Measurements from ENCODE around the gene GSG1L. TPM values are rescaled to one million over a fixed set of nuclear protein-coding genes. Genes with fewer than 3 reads are reported as not detected.

GSG1L gene
- total and polyA plus RNA-seq, 2 donors = 0.07 TPM; not detected in 1

- Histone ChIP-seq H3K27ac (ENCODE audit: low read depth in 1 of 2, low read length in 1 of 2) (no peak overlapping the region), H3K9me3 (ENCODE audit: control insufficient read depth in 2 of 2, insufficient read depth in 1 of 2, low read length in 1 of 2) (no peaks in the 10 kb centered on the region), H3K4me1 (ENCODE audit: control insufficient read depth in 2 of 2, insufficient read depth in 2 of 2, low read length in 2 of 2) (no peaks in the 10 kb centered on the region), H3K36me3 (ENCODE audit: control insufficient read depth in 2 of 2, insufficient read depth in 2 of 2, low read length in 1 of 2) (no peaks in the 10 kb centered on the region), H3K4me3 (ENCODE audit: low read length in 2 of 2) (no peak overlapping the region), H3K27me3 (ENCODE audit: control insufficient read depth in 2 of 2, insufficient read depth in 1 of 2, low read length in 1 of 2) (no peaks in the 10 kb centered on the region)
- no peak for DNase-seq (ENCODE audit: low read depth in 6 of 9, low spot score in 9 of 9)
- WGBS = 88% methylated on average over 2 of the region's 2 CpGs
Measured at GRCh38 chr16:27826893-27827289, 236.6 kb downstream of the GSG1L start.

- 89% methylated on average over 12 of the region's 12 CpGs for WGBS
- Histone ChIP-seq H3K9me3 (ENCODE audit: control insufficient read depth in 2 of 2, insufficient read depth in 1 of 2, low read length in 1 of 2) (no peaks in the 10 kb centered on the region), H3K4me1 (ENCODE audit: control insufficient read depth in 2 of 2, insufficient read depth in 2 of 2, low read length in 2 of 2) (no peaks in the 10 kb centered on the region), H3K27ac (ENCODE audit: low read depth in 1 of 2, low read length in 1 of 2) (no peak overlapping the region), H3K36me3 (ENCODE audit: control insufficient read depth in 2 of 2, insufficient read depth in 2 of 2, low read length in 1 of 2) (no peaks in the 10 kb centered on the region), H3K27me3 (ENCODE audit: control insufficient read depth in 2 of 2, insufficient read depth in 1 of 2, low read length in 1 of 2) (no peaks in the 10 kb centered on the region), H3K4me3 (ENCODE audit: low read length in 2 of 2) (no peak overlapping the region)
- no peak for DNase-seq (ENCODE audit: low read depth in 6 of 9, low spot score in 9 of 9)
Measured at GRCh38 chr16:27826081-27826892, 237.2 kb downstream of the GSG1L start.

DNA sequence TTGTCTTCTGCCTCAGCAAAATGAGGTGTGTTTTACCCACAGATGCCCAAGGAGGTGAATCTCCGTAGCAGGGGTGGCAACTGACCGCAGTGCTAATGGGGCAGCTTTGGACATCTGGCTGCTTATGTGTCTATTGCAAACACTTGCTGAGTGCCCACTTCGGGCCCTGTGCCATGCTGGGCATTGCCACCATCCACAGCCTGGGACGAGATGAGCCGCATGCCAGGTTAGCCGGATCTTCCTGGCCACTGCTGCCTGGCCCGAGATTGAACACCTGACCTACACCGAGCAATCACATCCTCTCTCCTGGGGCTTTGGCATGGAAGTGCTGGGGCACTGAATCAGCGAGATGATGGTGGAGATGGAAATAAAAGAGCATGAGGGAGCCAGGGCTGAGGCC lies 238.7 kb downstream of the GSG1L start:
- WGBS = 77% methylated on average over 9 of the region's 9 CpGs
- H3K4me3 ChIP-seq (ENCODE audit: low read length in 2 of 2) = no peak overlapping the region
- H3K4me1 ChIP-seq (ENCODE audit: control insufficient read depth in 2 of 2, insufficient read depth in 2 of 2, low read length in 2 of 2) = no peaks in the 10 kb centered on the region
- H3K9me3 ChIP-seq (ENCODE audit: control insufficient read depth in 2 of 2, insufficient read depth in 1 of 2, low read length in 1 of 2) = no peaks in the 10 kb centered on the region
- no peak for DNase-seq (ENCODE audit: low read depth in 6 of 9, low spot score in 9 of 9)
- no peaks in the 10 kb centered on the region for H3K27me3 ChIP-seq (ENCODE audit: control insufficient read depth in 2 of 2, insufficient read depth in 1 of 2, low read length in 1 of 2)
- H3K36me3 ChIP-seq (ENCODE audit: control insufficient read depth in 2 of 2, insufficient read depth in 2 of 2, low read length in 1 of 2) = no peaks in the 10 kb centered on the region
- H3K27ac ChIP-seq (ENCODE audit: low read depth in 1 of 2, low read length in 1 of 2) = no peak overlapping the region

DNA sequence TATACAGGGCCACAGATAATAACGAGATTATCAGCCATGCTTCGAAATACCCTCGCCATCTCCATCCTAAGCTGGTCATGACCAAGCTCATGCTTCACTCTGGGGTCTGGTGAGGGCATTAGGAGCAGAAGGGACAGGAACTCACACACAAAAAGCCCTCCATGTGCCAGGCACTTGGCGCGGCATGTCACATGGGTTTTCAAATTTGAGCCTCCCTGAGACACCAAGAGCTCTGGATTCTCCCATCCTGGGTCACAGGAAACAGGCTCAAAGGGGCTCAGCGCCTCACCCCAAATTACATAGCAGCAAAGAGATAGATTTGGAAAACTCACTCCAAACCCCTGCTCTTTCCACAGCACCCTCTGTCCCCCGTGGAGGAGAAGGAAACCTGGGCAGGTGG lies 239.5 kb downstream of the GSG1L start:
- WGBS = 90% methylated on average over 7 of the region's 7 CpGs
- H3K4me1 ChIP-seq (ENCODE audit: control insufficient read depth in 2 of 2, insufficient read depth in 2 of 2, low read length in 2 of 2) = no peaks in the 10 kb centered on the region
- DNase-seq (ENCODE audit: low read depth in 6 of 9, low spot score in 9 of 9) = no peak

DNA sequence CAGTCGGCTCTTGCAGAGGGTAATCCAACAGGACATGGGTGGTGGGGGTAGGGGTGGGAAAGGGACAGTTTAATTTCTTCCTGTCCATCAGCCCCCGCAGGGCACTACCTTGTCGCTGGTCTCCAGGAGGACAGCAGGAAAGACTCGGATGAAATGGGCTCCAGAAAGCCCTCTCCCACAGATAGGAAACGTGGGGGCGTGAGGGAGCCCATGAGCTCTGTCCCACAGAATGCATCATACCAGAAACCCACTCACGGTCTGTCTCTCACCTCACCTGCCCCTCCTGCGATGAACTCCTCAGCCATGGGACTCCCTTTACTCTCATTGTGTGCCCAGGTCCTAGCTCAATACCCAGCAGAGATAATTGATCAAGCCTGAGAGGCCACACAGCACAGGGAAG lies 240.1 kb downstream of the GSG1L start:
- 78% methylated on average over 8 of the region's 8 CpGs for WGBS
- H3K9me3 ChIP-seq (ENCODE audit: control insufficient read depth in 2 of 2, insufficient read depth in 1 of 2, low read length in 1 of 2) = no peaks in the 10 kb centered on the region
- DNase-seq (ENCODE audit: low read depth in 6 of 9, low spot score in 9 of 9) = no peak
- H3K4me3 ChIP-seq (ENCODE audit: low read length in 2 of 2) = no peak overlapping the region
- H3K27me3 ChIP-seq (ENCODE audit: control insufficient read depth in 2 of 2, insufficient read depth in 1 of 2, low read length in 1 of 2) = no peaks in the 10 kb centered on the region
- no peaks in the 10 kb centered on the region for H3K36me3 ChIP-seq (ENCODE audit: control insufficient read depth in 2 of 2, insufficient read depth in 2 of 2, low read length in 1 of 2)
- H3K27ac ChIP-seq (ENCODE audit: low read depth in 1 of 2, low read length in 1 of 2) = no peak overlapping the region
- no peaks in the 10 kb centered on the region for H3K4me1 ChIP-seq (ENCODE audit: control insufficient read depth in 2 of 2, insufficient read depth in 2 of 2, low read length in 2 of 2)

More for the DNA sequence above, 239.5 kb downstream of the GSG1L start:
- Histone ChIP-seq H3K9me3 (ENCODE audit: control insufficient read depth in 2 of 2, insufficient read depth in 1 of 2, low read length in 1 of 2) (no peaks in the 10 kb centered on the region), H3K27me3 (ENCODE audit: control insufficient read depth in 2 of 2, insufficient read depth in 1 of 2, low read length in 1 of 2) (no peaks in the 10 kb centered on the region), H3K27ac (ENCODE audit: low read depth in 1 of 2, low read length in 1 of 2) (no peak overlapping the region), H3K4me3 (ENCODE audit: low read length in 2 of 2) (no peak overlapping the region), H3K36me3 (ENCODE audit: control insufficient read depth in 2 of 2, insufficient read depth in 2 of 2, low read length in 1 of 2) (no peaks in the 10 kb centered on the region)

GRCh38 chr16:27822996-27823395 lies 240.5 kb downstream of the GSG1L start:
- no peaks in the 10 kb centered on the region for H3K27me3 ChIP-seq (ENCODE audit: control insufficient read depth in 2 of 2, insufficient read depth in 1 of 2, low read length in 1 of 2)
- WGBS = 84% methylated on average over 11 of the region's 11 CpGs
- H3K27ac ChIP-seq (ENCODE audit: low read depth in 1 of 2, low read length in 1 of 2) = no peak overlapping the region
- DNase-seq (ENCODE audit: low read depth in 6 of 9, low spot score in 9 of 9) = no peak
- H3K36me3 ChIP-seq (ENCODE audit: control insufficient read depth in 2 of 2, insufficient read depth in 2 of 2, low read length in 1 of 2) = no peaks in the 10 kb centered on the region
- H3K9me3 ChIP-seq (ENCODE audit: control insufficient read depth in 2 of 2, insufficient read depth in 1 of 2, low read length in 1 of 2) = no peaks in the 10 kb centered on the region
- H3K4me1 ChIP-seq (ENCODE audit: control insufficient read depth in 2 of 2, insufficient read depth in 2 of 2, low read length in 2 of 2) = no peaks in the 10 kb centered on the region
- no peak overlapping the region for H3K4me3 ChIP-seq (ENCODE audit: low read length in 2 of 2)

- no peaks in the 10 kb centered on the region for H3K9me3 ChIP-seq (ENCODE audit: control insufficient read depth in 2 of 2, insufficient read depth in 1 of 2, low read length in 1 of 2)
- no peaks in the 10 kb centered on the region for H3K36me3 ChIP-seq (ENCODE audit: control insufficient read depth in 2 of 2, insufficient read depth in 2 of 2, low read length in 1 of 2)
- H3K27me3 ChIP-seq (ENCODE audit: control insufficient read depth in 2 of 2, insufficient read depth in 1 of 2, low read length in 1 of 2) = no peaks in the 10 kb centered on the region
- DNase-seq (ENCODE audit: low read depth in 6 of 9, low spot score in 9 of 9) = no peak
- no peaks in the 10 kb centered on the region for H3K4me1 ChIP-seq (ENCODE audit: control insufficient read depth in 2 of 2, insufficient read depth in 2 of 2, low read length in 2 of 2)
- no peak overlapping the region for H3K4me3 ChIP-seq (ENCODE audit: low read length in 2 of 2)
- no peak overlapping the region for H3K27ac ChIP-seq (ENCODE audit: low read depth in 1 of 2, low read length in 1 of 2)
- 88% methylated on average over 7 of the region's 7 CpGs for WGBS
Measured at GRCh38 chr16:27822529-27822928, 241.0 kb downstream of the GSG1L start.

- H3K4me1 ChIP-seq (ENCODE audit: control insufficient read depth in 2 of 2, insufficient read depth in 2 of 2, low read length in 2 of 2) = no peaks in the 10 kb centered on the region
- H3K9me3 ChIP-seq (ENCODE audit: control insufficient read depth in 2 of 2, insufficient read depth in 1 of 2, low read length in 1 of 2) = no peaks in the 10 kb centered on the region
- 89% methylated on average over 10 of the region's 10 CpGs for WGBS
- H3K4me3 ChIP-seq (ENCODE audit: low read length in 2 of 2) = no peak overlapping the region
- no peaks in the 10 kb centered on the region for H3K36me3 ChIP-seq (ENCODE audit: control insufficient read depth in 2 of 2, insufficient read depth in 2 of 2, low read length in 1 of 2)
- H3K27ac ChIP-seq (ENCODE audit: low read depth in 1 of 2, low read length in 1 of 2) = no peak overlapping the region
- no peaks in the 10 kb centered on the region for H3K27me3 ChIP-seq (ENCODE audit: control insufficient read depth in 2 of 2, insufficient read depth in 1 of 2, low read length in 1 of 2)
- DNase-seq (ENCODE audit: low read depth in 6 of 9, low spot score in 9 of 9) = no peak
Measured at GRCh38 chr16:27820646-27821345, 242.7 kb downstream of the GSG1L start.

DNA sequence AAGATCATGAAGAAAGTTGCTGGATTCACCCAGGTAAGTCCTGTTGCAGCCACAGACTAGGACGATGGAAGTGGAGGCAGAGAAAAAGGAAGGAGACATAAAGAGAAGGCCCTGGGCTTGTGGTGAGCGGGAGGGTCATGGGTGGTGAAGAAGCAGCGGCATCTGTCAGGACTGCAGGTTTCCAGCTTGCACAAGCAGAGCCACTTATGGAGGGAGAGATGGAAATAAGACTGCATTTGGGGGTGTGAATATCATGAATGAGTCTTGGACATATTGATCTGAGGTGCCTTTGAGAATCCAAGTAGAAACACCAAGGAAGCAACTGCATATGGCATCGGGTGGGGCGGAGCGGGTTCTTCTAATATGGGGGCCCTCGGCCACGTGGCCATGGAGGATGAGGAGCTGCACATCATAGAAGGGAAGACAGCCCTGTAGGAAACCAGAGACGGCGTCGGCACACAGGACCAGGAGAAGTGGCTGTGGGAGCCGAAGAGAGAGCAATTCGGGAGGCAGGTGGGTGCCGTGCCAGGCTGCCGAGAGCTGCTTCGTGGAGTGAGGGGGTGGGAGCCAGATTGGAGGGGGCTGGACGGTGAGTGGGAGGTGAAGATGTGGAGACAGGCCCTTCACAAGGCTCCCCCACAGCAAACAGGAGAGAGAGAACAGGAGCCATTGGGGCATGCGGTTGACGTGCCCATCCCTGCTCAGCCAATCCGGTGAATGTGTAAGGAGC lies 243.5 kb downstream of the GSG1L start:
- WGBS = 93% methylated on average over 20 of the region's 20 CpGs
- no peaks in the 10 kb centered on the region for H3K36me3 ChIP-seq (ENCODE audit: control insufficient read depth in 2 of 2, insufficient read depth in 2 of 2, low read length in 1 of 2)
- H3K27me3 ChIP-seq (ENCODE audit: control insufficient read depth in 2 of 2, insufficient read depth in 1 of 2, low read length in 1 of 2) = no peaks in the 10 kb centered on the region
- H3K4me3 ChIP-seq (ENCODE audit: low read length in 2 of 2) = no peak overlapping the region
- no peak for DNase-seq (ENCODE audit: low read depth in 6 of 9, low spot score in 9 of 9)
- no peak overlapping the region for H3K27ac ChIP-seq (ENCODE audit: low read depth in 1 of 2, low read length in 1 of 2)
- no peaks in the 10 kb centered on the region for H3K4me1 ChIP-seq (ENCODE audit: control insufficient read depth in 2 of 2, insufficient read depth in 2 of 2, low read length in 2 of 2)
- no peaks in the 10 kb centered on the region for H3K9me3 ChIP-seq (ENCODE audit: control insufficient read depth in 2 of 2, insufficient read depth in 1 of 2, low read length in 1 of 2)

All from thymus (tissue), 11 donors.